HepG2 (cell line): ENCODE results near the gene ACACB. TPM values are rescaled to one million over a fixed set of nuclear protein-coding genes. Genes with fewer than 3 reads are reported as not detected.

Source experiments
- HNF1B ChIP-seq: sonication (generic); formaldehyde crosslinking; IDR thresholded peaks from 2 replicates; pipeline ENCODE4 v1.5.1; 2020; ENCODE audit warnings: mild to moderate bottlenecking, moderate library complexity, missing genetic modification reagents
- JUNB ChIP-seq: sonication (generic); formaldehyde crosslinking; IDR thresholded peaks from 2 replicates; pipeline ENCODE4 v1.8.0; 2022; ENCODE audit warnings: missing genetic modification reagents, mild to moderate bottlenecking, borderline replicate concordance
- KLF15 ChIP-seq: sonication (generic); formaldehyde crosslinking; IDR thresholded peaks from 2 replicates; pipeline ENCODE4 v1.8.1; 2023; ENCODE audit warnings: borderline replicate concordance, mild to moderate bottlenecking, inconsistent platforms, missing genetic modification reagents, mixed read lengths
- KLF6 ChIP-seq: IDR thresholded peaks from 2 replicates; pipeline ENCODE4 v1.8.0; 2016; ENCODE audit warnings: missing biosample characterization, missing genetic modification reagents
- MTA1 ChIP-seq: sonication (generic); formaldehyde crosslinking; IDR thresholded peaks from 2 replicates; pipeline ENCODE4 v1.4.0; 2020; ENCODE audit warnings: missing genetic modification reagents, mild to moderate bottlenecking, borderline replicate concordance
- RFX1 ChIP-seq: fragments of 450-650 bp; IDR thresholded peaks from 2 replicates; pipeline ENCODE4 v1.6.1; 2017
- SAFB2 ChIP-seq: sonication (generic); formaldehyde crosslinking; IDR thresholded peaks from 2 replicates; pipeline ENCODE4 v1.5.1; 2020; ENCODE audit warnings: missing genetic modification reagents, low read depth, mild to moderate bottlenecking, borderline replicate concordance
- ZFAT ChIP-seq: sonication (generic); formaldehyde crosslinking; conservative IDR thresholded peaks from 2 replicates; pipeline ENCODE4 v1.8.1; 2023; ENCODE audit warnings: missing genetic modification reagents, inconsistent platforms
- ZNF282 ChIP-seq: fragments of 450-650 bp; IDR thresholded peaks from 2 replicates; pipeline ENCODE4 v1.6.1; 2018; ENCODE audit not compliant: partially characterized antibody
- ZNF878 ChIP-seq: sonication (generic); formaldehyde crosslinking; IDR thresholded peaks from 2 replicates; pipeline ENCODE4 v1.8.1; 2023; ENCODE audit warnings: mild to moderate bottlenecking, missing genetic modification reagents, moderate library complexity
- polyA plus RNA-seq, 8 experiments: library from polyadenylated mRNA; depleted of rRNA in 3 of 8; stranded (reverse) in 7 of 8; unstranded in 1 of 8; fragments of >200 nt; fragmentation: Illumina TruSeq in 4 of 8; extraction: Trizol in 4 of 8; gene quantifications; 2 replicates each; pipeline versions ENCODE4 v1.2.1 to v1.2.3, GENCODE V29; 2011 to 2016; ENCODE audit warnings: low read depth in 4 of 8, missing spikeins in 1 of 8, mixed read lengths in 1 of 8; ENCODE audit not compliant: insufficient read depth in 1 of 8
- total RNA-seq, 5 experiments: library from RNA; depleted of rRNA; stranded (reverse); fragments of >200 nt; fragmentation: Illumina TruSeq; extraction: Trizol; gene quantifications; 2 replicates each; pipeline ENCODE4 v1.2.3, GENCODE V29; 2016; ENCODE audit warnings: low read depth in 1 of 5
- TF ChIP-seq, protein P1 (sequence below): sonication (generic); formaldehyde crosslinking; IDR thresholded peaks from 2 replicates; pipeline ENCODE4 v1.5.1; 2020; ENCODE audit warnings: mild to moderate bottlenecking, missing genetic modification reagents, borderline replicate concordance
- TF ChIP-seq, protein P2 (sequence below): sonication (generic); formaldehyde crosslinking; IDR thresholded peaks from 2 replicates; pipeline ENCODE4 v1.8.1; 2023; ENCODE audit warnings: mild to moderate bottlenecking, missing genetic modification reagents, borderline replicate concordance
- TF ChIP-seq, protein P3 (sequence below): sonication (generic); formaldehyde crosslinking; IDR thresholded peaks from 2 replicates; pipeline ENCODE4 v1.5.1; 2020; ENCODE audit warnings: mild to moderate bottlenecking, missing genetic modification reagents, moderate library complexity
- TF ChIP-seq, protein P4 (sequence below), 2 experiments: IDR thresholded peaks; 2 replicates each; pipeline ENCODE4 v1.6.1; 2011 to 2012; ENCODE audit warnings: low read length in 2 of 2, borderline replicate concordance in 1 of 2, low read depth in 1 of 2, mild to moderate bottlenecking in 1 of 2, moderate library complexity in 1 of 2

ACACB gene
- total and polyA plus RNA-seq, 2 of the 13 experiments (the other 11 are each of a cell fraction or from before 2014, with no cell fraction given): 6.2 to 8.6 TPM

DNA sequence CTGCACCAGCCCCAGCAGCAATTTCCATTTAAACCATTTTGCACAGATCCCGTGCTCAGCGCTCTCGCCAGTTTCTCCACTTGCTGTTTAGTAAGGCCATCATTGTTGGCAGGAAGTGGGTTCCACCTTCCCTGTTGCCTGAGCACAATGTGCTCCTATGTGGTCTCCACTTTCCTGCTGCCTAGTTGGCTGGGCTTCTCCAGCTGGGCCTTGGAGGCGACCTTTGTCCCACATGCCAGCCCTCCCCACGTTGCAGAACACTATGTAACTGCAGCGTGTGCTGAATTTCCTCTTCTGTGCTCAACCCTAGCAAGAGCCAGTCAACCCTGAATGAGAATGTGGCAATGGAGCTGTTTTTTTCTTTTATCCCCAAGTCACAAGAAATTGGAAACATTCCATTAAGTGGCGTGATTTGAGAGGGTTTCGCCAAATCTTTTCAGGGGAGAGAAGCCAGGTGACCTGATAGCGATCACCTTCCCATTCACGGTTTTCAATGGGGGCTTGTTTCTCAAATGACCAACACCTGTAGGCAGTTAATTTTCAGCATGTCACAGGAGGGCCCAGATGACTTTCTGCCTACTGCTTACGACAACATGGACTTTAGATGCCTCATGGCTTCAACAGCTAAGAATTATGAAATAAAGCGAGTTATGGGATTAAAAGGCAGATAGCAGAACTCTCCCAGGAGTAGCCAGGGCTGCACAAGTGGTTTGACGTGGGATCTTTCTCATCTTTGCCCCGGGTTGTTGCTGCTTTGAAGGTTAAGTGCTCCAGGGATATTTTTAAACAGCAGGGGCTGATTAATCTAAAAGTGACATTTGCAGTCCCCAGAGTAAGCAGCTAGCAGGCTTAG is at the start of gene ACACB (continued):
- TF ChIP-seq, protein P1, sequence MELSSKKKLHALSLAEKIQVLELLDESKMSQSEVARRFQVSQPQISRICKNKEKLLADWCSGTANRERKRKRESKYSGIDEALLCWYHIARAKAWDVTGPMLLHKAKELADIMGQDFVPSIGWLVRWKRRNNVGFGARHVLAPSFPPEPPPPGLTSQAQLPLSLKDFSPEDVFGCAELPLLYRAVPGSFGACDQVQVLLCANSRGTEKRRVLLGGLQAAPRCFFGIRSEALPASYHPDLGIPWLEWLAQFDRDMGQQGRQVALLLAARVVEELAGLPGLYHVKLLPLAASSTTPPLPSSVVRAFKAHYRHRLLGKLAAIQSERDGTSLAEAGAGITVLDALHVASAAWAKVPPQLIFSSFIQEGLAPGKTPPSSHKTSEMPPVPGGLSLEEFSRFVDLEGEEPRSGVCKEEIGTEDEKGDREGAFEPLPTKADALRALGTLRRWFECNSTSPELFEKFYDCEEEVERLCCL (CRISPR knock-in tag): no peak
- TF ChIP-seq RFX1: no peak
- TF ChIP-seq, protein P2, sequence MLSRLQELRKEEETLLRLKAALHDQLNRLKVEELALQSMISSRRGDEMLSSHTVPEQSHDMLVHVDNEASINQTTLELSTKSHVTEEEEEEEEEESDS (CRISPR knock-in tag): no peak; the same call in 1 of the 2 replicates
- peak; percentile 92 for TF ChIP-seq MTA1
- TF ChIP-seq ZFAT (CRISPR knock-in tag): no peak
- no peak for TF ChIP-seq ZNF878 (CRISPR knock-in tag)
- TF ChIP-seq, protein P3, sequence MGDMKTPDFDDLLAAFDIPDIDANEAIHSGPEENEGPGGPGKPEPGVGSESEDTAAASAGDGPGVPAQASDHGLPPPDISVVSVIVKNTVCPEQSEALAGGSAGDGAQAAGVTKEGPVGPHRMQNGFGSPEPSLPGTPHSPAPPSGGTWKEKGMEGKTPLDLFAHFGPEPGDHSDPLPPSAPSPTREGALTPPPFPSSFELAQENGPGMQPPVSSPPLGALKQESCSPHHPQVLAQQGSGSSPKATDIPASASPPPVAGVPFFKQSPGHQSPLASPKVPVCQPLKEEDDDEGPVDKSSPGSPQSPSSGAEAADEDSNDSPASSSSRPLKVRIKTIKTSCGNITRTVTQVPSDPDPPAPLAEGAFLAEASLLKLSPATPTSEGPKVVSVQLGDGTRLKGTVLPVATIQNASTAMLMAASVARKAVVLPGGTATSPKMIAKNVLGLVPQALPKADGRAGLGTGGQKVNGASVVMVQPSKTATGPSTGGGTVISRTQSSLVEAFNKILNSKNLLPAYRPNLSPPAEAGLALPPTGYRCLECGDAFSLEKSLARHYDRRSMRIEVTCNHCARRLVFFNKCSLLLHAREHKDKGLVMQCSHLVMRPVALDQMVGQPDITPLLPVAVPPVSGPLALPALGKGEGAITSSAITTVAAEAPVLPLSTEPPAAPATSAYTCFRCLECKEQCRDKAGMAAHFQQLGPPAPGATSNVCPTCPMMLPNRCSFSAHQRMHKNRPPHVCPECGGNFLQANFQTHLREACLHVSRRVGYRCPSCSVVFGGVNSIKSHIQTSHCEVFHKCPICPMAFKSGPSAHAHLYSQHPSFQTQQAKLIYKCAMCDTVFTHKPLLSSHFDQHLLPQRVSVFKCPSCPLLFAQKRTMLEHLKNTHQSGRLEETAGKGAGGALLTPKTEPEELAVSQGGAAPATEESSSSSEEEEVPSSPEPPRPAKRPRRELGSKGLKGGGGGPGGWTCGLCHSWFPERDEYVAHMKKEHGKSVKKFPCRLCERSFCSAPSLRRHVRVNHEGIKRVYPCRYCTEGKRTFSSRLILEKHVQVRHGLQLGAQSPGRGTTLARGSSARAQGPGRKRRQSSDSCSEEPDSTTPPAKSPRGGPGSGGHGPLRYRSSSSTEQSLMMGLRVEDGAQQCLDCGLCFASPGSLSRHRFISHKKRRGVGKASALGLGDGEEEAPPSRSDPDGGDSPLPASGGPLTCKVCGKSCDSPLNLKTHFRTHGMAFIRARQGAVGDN (CRISPR knock-in tag): peak; percentile 85
- peak; percentile 70; the same call in 1 of the 2 replicates for TF ChIP-seq KLF6 (CRISPR knock-in tag)
- no peak for TF ChIP-seq KLF15 (CRISPR knock-in tag)
- TF ChIP-seq HNF1B (CRISPR knock-in tag): peak; percentile 61
- TF ChIP-seq, protein P4, sequence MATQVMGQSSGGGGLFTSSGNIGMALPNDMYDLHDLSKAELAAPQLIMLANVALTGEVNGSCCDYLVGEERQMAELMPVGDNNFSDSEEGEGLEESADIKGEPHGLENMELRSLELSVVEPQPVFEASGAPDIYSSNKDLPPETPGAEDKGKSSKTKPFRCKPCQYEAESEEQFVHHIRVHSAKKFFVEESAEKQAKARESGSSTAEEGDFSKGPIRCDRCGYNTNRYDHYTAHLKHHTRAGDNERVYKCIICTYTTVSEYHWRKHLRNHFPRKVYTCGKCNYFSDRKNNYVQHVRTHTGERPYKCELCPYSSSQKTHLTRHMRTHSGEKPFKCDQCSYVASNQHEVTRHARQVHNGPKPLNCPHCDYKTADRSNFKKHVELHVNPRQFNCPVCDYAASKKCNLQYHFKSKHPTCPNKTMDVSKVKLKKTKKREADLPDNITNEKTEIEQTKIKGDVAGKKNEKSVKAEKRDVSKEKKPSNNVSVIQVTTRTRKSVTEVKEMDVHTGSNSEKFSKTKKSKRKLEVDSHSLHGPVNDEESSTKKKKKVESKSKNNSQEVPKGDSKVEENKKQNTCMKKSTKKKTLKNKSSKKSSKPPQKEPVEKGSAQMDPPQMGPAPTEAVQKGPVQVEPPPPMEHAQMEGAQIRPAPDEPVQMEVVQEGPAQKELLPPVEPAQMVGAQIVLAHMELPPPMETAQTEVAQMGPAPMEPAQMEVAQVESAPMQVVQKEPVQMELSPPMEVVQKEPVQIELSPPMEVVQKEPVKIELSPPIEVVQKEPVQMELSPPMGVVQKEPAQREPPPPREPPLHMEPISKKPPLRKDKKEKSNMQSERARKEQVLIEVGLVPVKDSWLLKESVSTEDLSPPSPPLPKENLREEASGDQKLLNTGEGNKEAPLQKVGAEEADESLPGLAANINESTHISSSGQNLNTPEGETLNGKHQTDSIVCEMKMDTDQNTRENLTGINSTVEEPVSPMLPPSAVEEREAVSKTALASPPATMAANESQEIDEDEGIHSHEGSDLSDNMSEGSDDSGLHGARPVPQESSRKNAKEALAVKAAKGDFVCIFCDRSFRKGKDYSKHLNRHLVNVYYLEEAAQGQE (IDR thresholded peaks at IDR 0.05; ENCODE audit: borderline replicate concordance in 1 of 2, low read depth in 1 of 2, low read length in 2 of 2): peak in 1 of 2 experiments; percentile 52; a peak in 1 of 4 replicates
- no peak for TF ChIP-seq ZNF282
- TF ChIP-seq JUNB (CRISPR knock-in tag): no peak
- no peak for TF ChIP-seq SAFB2
